ENCODE results near the gene DUSP22.
A peak's percentile ranks its signal among the peaks of the same experiment; 100 is the strongest.

DUSP22 gene

DNA sequence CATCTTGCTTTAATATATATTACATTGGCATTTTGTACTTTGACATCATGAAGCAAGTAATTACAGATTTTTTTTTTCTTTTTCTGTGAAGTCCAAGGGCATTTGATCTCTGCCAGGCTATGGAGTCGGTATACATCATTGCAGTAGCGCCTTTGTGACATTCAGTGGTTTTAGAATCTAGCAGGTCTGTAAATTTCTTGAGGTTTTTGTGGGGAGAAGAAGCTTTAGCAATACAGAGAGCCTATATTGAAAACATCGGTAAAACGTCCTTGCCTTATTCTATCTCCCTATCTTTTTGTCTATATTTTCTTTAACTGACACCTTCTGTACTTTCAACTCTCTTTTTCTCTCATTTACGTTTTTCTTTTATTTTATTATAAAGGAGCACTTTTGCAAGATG, 47.2 kb downstream of the DUSP22 start:
- H3K27me3 ChIP-seq: no peaks in the 10 kb centered on the region
- no peaks in the 10 kb centered on the region for H3K9me3 ChIP-seq
- no peaks in the 10 kb centered on the region for H3K36me3 ChIP-seq
- TF ChIP-seq CTCF (IDR thresholded peaks at IDR 0.05): no peak
- no peak overlapping the region for H3K4me3 ChIP-seq
- no peaks in the 10 kb centered on the region for H3K4me1 ChIP-seq
- no peak for DNase-seq
- no peak overlapping the region for H3K27ac ChIP-seq
- intact Hi-C loops (cut with DNase I; ENCODE audit: low total_unique reads): no loop called here

DNA sequence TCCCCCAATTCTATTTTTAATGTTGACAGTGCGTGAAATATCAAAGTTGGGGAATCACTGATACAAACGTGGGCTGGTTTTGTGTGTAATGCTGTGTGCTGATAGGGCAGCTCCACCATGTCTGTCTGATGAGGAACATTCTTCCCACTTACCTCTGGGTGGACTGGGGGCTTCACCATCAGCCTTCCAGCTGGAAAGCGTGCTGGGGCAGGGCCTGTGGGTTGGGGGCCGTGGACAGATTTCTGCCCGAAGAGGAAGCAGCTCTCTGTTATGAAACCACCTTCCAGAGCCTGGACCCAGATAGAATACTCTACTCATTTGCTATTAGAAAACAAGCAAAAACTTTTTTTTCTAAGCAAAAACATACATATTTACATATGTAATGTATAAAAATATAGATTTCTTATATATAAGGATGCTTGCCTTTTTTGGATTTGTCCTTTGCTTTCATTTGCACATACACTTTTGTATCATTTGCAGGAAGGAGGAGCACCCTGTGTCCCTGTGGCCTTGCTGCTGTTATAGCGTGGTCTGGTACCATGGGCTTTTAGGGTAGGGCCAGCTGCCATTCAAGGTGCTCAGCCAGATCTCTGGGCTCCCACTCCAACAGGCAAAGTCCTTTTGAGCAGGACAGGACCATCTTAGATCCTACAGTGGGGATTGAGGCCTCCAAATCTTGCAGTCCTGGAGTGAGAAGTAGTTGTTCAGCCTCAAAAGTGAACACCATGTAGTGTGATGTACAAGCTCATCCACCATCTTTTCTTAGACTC, 48.1 kb downstream of the DUSP22 start:
- DNase-seq: no peak

DNA sequence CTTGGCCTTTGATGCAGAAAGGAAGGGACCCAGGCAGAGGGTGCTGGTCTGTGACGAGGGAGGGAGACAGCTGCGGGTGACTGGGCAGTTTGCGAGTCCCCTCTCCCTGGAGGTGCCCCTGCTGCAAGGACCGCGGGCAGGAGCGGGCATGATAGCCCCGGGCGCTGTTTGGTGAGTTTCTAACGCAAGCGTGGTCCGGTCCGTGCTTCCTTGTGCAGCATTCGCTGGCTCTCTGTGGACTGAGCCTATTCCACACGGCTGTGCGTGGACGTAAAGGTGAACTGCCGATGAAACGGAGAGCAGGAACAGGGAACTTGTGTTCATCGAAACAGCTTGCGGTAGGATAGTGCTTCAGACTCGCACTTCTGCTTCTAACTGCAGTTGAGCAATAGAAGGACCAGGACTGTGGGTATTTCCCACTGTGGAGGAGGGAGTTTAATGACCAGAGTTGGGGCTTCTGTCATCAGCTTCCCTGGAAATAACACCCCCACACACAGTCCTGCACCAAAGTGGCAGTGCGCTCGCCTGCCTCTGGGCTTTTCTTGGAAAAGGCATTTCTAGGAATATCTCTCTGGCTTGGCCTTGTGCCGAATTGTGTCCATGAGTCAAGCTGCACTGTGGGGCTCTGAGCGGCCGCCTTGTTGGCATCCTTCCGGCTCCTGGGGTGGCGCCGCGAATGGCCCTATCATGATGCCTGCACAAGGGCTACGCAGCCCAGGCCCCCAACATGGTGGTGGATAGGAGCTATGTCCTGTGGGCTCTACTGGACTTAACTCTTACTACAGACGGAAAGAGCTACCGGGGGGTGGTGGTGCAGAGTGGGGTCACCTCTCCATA, 48.9 kb downstream of the DUSP22 start:
- intact Hi-C loops (cut with DNase I; ENCODE audit: low total_unique reads): no loop called here
- H3K9me3 ChIP-seq: no peaks in the 10 kb centered on the region
- no peaks in the 10 kb centered on the region for H3K4me1 ChIP-seq
- peak in 1 of 2 donors; percentile 65 for DNase-seq
- H3K27me3 ChIP-seq: no peaks in the 10 kb centered on the region
- H3K27ac ChIP-seq: no peak overlapping the region
- H3K36me3 ChIP-seq: peaks cover 0 to 6% (median 0%) of the 10 kb centered on the region in 3 donors
- no peak overlapping the region for H3K4me3 ChIP-seq
- no peak for TF ChIP-seq CTCF (IDR thresholded peaks at IDR 0.05)

More for the DNA sequence above, 48.1 kb downstream of the DUSP22 start:
- H3K27ac ChIP-seq: no peak overlapping the region
- H3K4me1 ChIP-seq: no peaks in the 10 kb centered on the region
- no peak for TF ChIP-seq CTCF (IDR thresholded peaks at IDR 0.05)
- H3K27me3 ChIP-seq: no peaks in the 10 kb centered on the region
- H3K9me3 ChIP-seq: no peaks in the 10 kb centered on the region
- no peak overlapping the region for H3K4me3 ChIP-seq
- intact Hi-C loops (cut with DNase I; ENCODE audit: low total_unique reads): no loop called here
- no peaks in the 10 kb centered on the region for H3K36me3 ChIP-seq

- no peaks in the 10 kb centered on the region for H3K9me3 ChIP-seq
- TF ChIP-seq CTCF (IDR thresholded peaks at IDR 0.05): no peak
- intact Hi-C loops (cut with DNase I; ENCODE audit: low total_unique reads): no loop called here
- H3K4me3 ChIP-seq: no peak overlapping the region
- no peaks in the 10 kb centered on the region for H3K4me1 ChIP-seq
- H3K36me3 ChIP-seq: peaks cover 0 to 14% (median 0%) of the 10 kb centered on the region in 3 donors
- H3K27ac ChIP-seq: no peak overlapping the region
- no peak for DNase-seq
- no peaks in the 10 kb centered on the region for H3K27me3 ChIP-seq
Observed at GRCh38 chr6:341914-342831, 49.9 kb downstream of the DUSP22 start.

DNA sequence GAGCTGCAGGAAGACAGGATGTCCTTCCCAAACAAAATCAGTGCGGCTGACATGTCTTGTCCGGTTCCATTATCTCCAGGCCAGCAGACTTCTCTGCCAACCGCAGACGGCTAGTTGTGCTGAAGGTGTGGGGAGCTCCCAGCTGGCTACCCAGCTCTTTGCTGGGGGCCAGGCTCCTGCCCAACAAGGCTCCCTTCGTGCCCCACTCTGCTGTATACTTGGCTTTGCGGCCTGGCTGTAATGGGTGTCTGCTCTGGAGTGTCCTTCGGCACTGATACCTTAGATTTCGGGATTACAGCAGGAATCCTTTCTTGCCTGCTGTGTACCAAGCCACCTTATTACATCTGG, 50.5 kb downstream of the DUSP22 start:
- H3K9me3 ChIP-seq: no peaks in the 10 kb centered on the region
- H3K4me1 ChIP-seq: no peaks in the 10 kb centered on the region
- TF ChIP-seq CTCF (IDR thresholded peaks at IDR 0.05): no peak
- intact Hi-C loops (cut with DNase I; ENCODE audit: low total_unique reads): no loop called here
- H3K27me3 ChIP-seq: no peaks in the 10 kb centered on the region
- H3K4me3 ChIP-seq: no peak overlapping the region
- H3K36me3 ChIP-seq: peaks cover 0 to 21% (median 3%) of the 10 kb centered on the region in 3 donors
- no peak for DNase-seq
- no peak overlapping the region for H3K27ac ChIP-seq

Data from tibial artery (tissue), 4 donors.